SIG-M5 (cell line): Measurements from ENCODE around the gene CMC2.

Experiments used
- DNase-seq: peaks from one replicate; lab custom pipeline; 2025; lab: John Stamatoyannopoulos, UW

CMC2 gene

GRCh38 chr16:80924372-80924978 is 82.2 kb downstream of the CMC2 start:
- DNase-seq: no peak

GRCh38 chr16:80923356-80923755 is 83.3 kb downstream of the CMC2 start:
- no peak for DNase-seq
